GM08714 (cell line): ENCODE measurements around the gene SLC6A11.

Source experiments
- H3K4me3 ChIP-seq: fragments of 200-500 bp; sonication (Bioruptor generic); 2 replicates; pipeline ENCODE4 v1.5.1; 2014; ENCODE audit warnings: mild to moderate bottlenecking, low read length, inconsistent platforms
- ZNF274 ChIP-seq: IDR thresholded peaks from 2 replicates; pipeline ENCODE4 v1.6.1; 2012; ENCODE audit warnings: mild to moderate bottlenecking, low read depth, low read length

The SLC6A11 gene

GRCh38 chr3:10841100-10841499 lies 25.1 kb downstream of the SLC6A11 start:
- TF ChIP-seq ZNF274: no peak
- no peak overlapping the region for H3K4me3 ChIP-seq

GRCh38 chr3:10843378-10843777 lies 27.4 kb downstream of the SLC6A11 start:
- H3K4me3 ChIP-seq: no peak overlapping the region
- TF ChIP-seq ZNF274: no peak

GRCh38 chr3:10845001-10845761 lies 29.2 kb downstream of the SLC6A11 start:
- no peak overlapping the region for H3K4me3 ChIP-seq
- TF ChIP-seq ZNF274: no peak

- no peak overlapping the region for H3K4me3 ChIP-seq
- TF ChIP-seq ZNF274: no peak
These were observed 30.0 kb downstream of the SLC6A11 start for GRCh38 chr3:10845839-10846656.

- no peak for TF ChIP-seq ZNF274
- no peak overlapping the region for H3K4me3 ChIP-seq
These were observed 30.6 kb downstream of the SLC6A11 start for GRCh38 chr3:10846657-10846975.

- no peak overlapping the region for H3K4me3 ChIP-seq
- no peak for TF ChIP-seq ZNF274
These were observed 32.2 kb downstream of the SLC6A11 start for GRCh38 chr3:10848261-10848660.

GRCh38 chr3:10852066-10852808 lies 36.2 kb downstream of the SLC6A11 start:
- no peak for TF ChIP-seq ZNF274

GRCh38 chr3:10855083-10855870 lies 39.2 kb downstream of the SLC6A11 start:
- H3K4me3 ChIP-seq: no peak overlapping the region
- TF ChIP-seq ZNF274: no peak

More at GRCh38 chr3:10852066-10852808, 36.2 kb downstream of the SLC6A11 start:
- no peak overlapping the region for H3K4me3 ChIP-seq

GRCh38 chr3:10855871-10856662 lies 40.0 kb downstream of the SLC6A11 start:
- no peak overlapping the region for H3K4me3 ChIP-seq
- no peak for TF ChIP-seq ZNF274

GRCh38 chr3:10857235-10857634 lies 41.2 kb downstream of the SLC6A11 start:
- H3K4me3 ChIP-seq: no peak overlapping the region
- no peak for TF ChIP-seq ZNF274

GRCh38 chr3:10858091-10858490 lies 42.1 kb downstream of the SLC6A11 start:
- H3K4me3 ChIP-seq: no peak overlapping the region
- no peak for TF ChIP-seq ZNF274

GRCh38 chr3:10867384-10867783 lies 51.4 kb downstream of the SLC6A11 start:
- no peak overlapping the region for H3K4me3 ChIP-seq
- TF ChIP-seq ZNF274: no peak

- H3K4me3 ChIP-seq: no peak overlapping the region
- no peak for TF ChIP-seq ZNF274
These were observed 53.4 kb downstream of the SLC6A11 start for GRCh38 chr3:10869460-10869859.
